Measurements from ENCODE around the gene SFXN1.

SFXN1 gene

GRCh38 chr5:175465282-175465681 lies 13.1 kb upstream of the SFXN1 start:
- H4K20me1 ChIP-seq (ENCODE audit: insufficient read depth, low read length, poor library complexity, severe bottlenecking) = no peaks in the 10 kb centered on the region
- H3K9me2 ChIP-seq (replicated peaks; ENCODE audit: low read depth, low read length) = no peaks in the 10 kb centered on the region
- H3K4me1 ChIP-seq (ENCODE audit: insufficient read depth, low read length, poor library complexity, severe bottlenecking) = no peaks in the 10 kb centered on the region
- no peak overlapping the region for H3K4me2 ChIP-seq (ENCODE audit: low read depth, low read length, poor library complexity, severe bottlenecking)
- no peaks in the 10 kb centered on the region for H3K9me3 ChIP-seq (ENCODE audit: insufficient read depth, low read depth, low read length)
- H2AFZ ChIP-seq (ENCODE audit: low read length) = no peak overlapping the region
- no peaks in the 10 kb centered on the region for H3F3A ChIP-seq (ENCODE audit: low read depth)
- H3K4me3 ChIP-seq (ENCODE audit: low read length, poor library complexity, severe bottlenecking) = no peak overlapping the region
- H3K9ac ChIP-seq (ENCODE audit: low read depth, low read length, poor library complexity, severe bottlenecking) = no peak overlapping the region
- no peaks in the 10 kb centered on the region for H3K79me2 ChIP-seq (ENCODE audit: insufficient read depth, low read length)
- no peaks in the 10 kb centered on the region for H3K36me3 ChIP-seq (ENCODE audit: insufficient read depth, low read length)
- TF ChIP-seq CTCF (conservative IDR thresholded peaks at IDR 0.05; ENCODE audit: low read length) (no peak), EZH2phosphoT487 (IDR thresholded peaks at IDR 0.05; ENCODE audit: borderline replicate concordance) (no peak)
- no peaks in the 10 kb centered on the region for H3K27me3 ChIP-seq (ENCODE audit: insufficient read depth, low read length, poor library complexity, severe bottlenecking)

DNA sequence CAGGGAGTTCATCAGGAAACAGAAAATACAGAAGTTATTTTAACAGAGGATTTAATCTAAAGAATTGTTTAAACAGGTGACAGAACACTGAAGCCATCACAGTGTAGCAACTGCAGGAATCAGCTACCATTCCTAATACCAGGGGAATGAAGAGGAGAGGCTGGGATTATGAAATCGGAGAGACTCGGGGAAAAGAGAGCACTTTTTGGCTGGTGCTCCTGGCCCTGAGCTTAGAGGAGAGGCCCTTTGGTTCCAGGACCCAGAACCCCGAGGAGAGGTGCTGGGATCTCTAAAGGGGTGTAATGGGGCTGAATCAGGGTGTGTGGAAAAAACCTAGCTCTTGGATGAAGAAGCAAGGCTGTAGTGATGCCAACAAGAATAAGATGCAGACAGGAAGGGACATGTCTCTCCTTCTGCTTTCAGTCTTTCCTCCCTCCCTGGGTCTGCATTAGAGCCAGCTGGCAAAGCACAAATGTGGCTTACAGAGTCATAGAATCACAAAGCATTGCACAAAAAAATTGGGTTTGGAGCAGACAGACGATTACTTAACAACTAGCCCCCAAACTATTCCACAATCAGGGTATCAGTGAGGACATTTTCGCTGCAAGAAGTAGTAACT lies 11.6 kb upstream of the SFXN1 start:
- H3F3A ChIP-seq (ENCODE audit: low read depth) = no peaks in the 10 kb centered on the region
- TF ChIP-seq CTCF (conservative IDR thresholded peaks at IDR 0.05; ENCODE audit: low read length) (no peak), EZH2phosphoT487 (IDR thresholded peaks at IDR 0.05; ENCODE audit: borderline replicate concordance) (no peak)
- H3K9ac ChIP-seq (ENCODE audit: low read depth, low read length, poor library complexity, severe bottlenecking) = no peak overlapping the region
- no peaks in the 10 kb centered on the region for H3K9me3 ChIP-seq (ENCODE audit: insufficient read depth, low read depth, low read length)
- no peak overlapping the region for H2AFZ ChIP-seq (ENCODE audit: low read length)
- H3K79me2 ChIP-seq (ENCODE audit: insufficient read depth, low read length) = no peaks in the 10 kb centered on the region
- no peaks in the 10 kb centered on the region for H4K20me1 ChIP-seq (ENCODE audit: insufficient read depth, low read length, poor library complexity, severe bottlenecking)
- no peaks in the 10 kb centered on the region for H3K27me3 ChIP-seq (ENCODE audit: insufficient read depth, low read length, poor library complexity, severe bottlenecking)
- no peak overlapping the region for H3K4me2 ChIP-seq (ENCODE audit: low read depth, low read length, poor library complexity, severe bottlenecking)
- no peak overlapping the region for H3K4me3 ChIP-seq (ENCODE audit: low read length, poor library complexity, severe bottlenecking)
- no peaks in the 10 kb centered on the region for H3K4me1 ChIP-seq (ENCODE audit: insufficient read depth, low read length, poor library complexity, severe bottlenecking)
- no peaks in the 10 kb centered on the region for H3K9me2 ChIP-seq (replicated peaks; ENCODE audit: low read depth, low read length)
- no peaks in the 10 kb centered on the region for H3K36me3 ChIP-seq (ENCODE audit: insufficient read depth, low read length)

DNA sequence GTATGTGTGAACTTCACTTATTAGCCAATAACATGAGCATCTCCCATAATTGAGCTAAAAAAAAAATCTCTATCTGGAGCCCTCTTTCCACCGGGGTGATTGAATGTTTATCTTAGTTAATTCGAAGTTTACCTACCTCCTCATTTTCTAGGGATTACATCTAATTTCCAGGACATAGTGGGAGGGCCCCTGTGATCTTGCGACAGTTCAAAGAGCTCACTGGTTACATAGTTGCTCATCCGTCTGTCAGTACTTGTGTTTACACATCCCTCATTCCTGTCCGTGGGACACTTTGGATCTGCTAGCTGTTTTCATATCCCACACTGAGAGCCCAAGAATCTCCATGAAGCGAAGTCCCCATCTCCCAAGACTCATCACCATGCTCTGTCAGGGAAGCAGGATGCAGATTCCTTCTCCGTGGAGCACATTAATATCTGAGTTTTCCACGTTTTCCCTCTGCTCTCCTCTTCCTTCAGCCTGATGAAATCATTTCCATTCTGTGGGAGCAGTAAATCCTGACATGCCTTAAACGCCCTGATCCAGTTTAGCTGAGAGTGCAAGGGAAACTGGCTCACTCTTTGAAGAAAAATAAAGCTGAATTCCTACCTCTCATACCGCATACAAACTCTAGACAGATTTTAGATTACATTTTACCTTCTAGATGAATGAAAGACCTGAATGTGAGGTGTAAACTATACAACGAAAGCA lies 10.2 kb upstream of the SFXN1 start:
- Histone ChIP-seq H3K4me3 (ENCODE audit: low read length, poor library complexity, severe bottlenecking) (no peak overlapping the region), H4K20me1 (ENCODE audit: insufficient read depth, low read length, poor library complexity, severe bottlenecking) (no peaks in the 10 kb centered on the region), H3K27me3 (ENCODE audit: insufficient read depth, low read length, poor library complexity, severe bottlenecking) (no peaks in the 10 kb centered on the region), H3K9ac (ENCODE audit: low read depth, low read length, poor library complexity, severe bottlenecking) (no peak overlapping the region), H3K79me2 (ENCODE audit: insufficient read depth, low read length) (no peaks in the 10 kb centered on the region), H3K9me3 (ENCODE audit: insufficient read depth, low read depth, low read length) (no peaks in the 10 kb centered on the region), H3F3A (ENCODE audit: low read depth) (no peaks in the 10 kb centered on the region), H3K4me2 (ENCODE audit: low read depth, low read length, poor library complexity, severe bottlenecking) (no peak overlapping the region), H3K9me2 (replicated peaks; ENCODE audit: low read depth, low read length) (no peaks in the 10 kb centered on the region), H3K36me3 (ENCODE audit: insufficient read depth, low read length) (no peaks in the 10 kb centered on the region), H2AFZ (ENCODE audit: low read length) (no peak overlapping the region), H3K4me1 (ENCODE audit: insufficient read depth, low read length, poor library complexity, severe bottlenecking) (no peaks in the 10 kb centered on the region)
- no peak for TF ChIP-seq EZH2phosphoT487 (IDR thresholded peaks at IDR 0.05; ENCODE audit: borderline replicate concordance)
- no peak for TF ChIP-seq CTCF (conservative IDR thresholded peaks at IDR 0.05; ENCODE audit: low read length)

All from Loucy (cell line).